ENCODE measurements around the gene CCL22.
"Not testable (repeated sequence)": the region's sequence is repeated elsewhere in the genome, so short reads cannot be mapped to it uniquely, and the experiment has no call there.

CCL22 gene, protein sequence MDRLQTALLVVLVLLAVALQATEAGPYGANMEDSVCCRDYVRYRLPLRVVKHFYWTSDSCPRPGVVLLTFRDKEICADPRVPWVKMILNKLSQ

DNA sequence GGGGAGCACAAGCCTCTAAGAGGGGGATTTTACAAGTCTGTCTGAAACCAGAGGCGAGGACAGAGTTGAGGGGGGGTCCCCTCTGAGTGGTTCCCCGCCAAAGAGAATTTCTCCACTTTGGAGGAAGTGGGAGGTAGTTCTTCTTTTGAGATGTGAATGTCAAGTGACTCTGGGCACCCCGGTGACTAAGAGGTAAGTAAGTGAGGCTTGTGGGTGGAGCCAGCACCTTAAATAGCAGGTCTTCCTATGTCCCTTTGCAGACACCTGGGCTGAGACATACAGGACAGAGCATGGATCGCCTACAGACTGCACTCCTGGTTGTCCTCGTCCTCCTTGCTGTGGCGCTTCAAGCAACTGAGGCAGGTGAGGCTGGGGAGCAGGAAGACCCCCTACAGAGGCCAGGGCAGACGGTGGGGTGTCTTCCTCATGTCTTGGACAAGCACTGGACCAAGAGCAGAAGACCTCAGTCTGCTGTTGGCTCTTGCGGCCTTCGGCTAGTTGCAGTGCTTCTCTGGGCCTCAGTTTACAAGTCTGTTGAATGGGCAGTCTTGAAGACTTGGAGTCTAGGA is at the start of gene CCL22:
Gene CCL22, plus strand, starts transcription at position 257 of the 569 bp plus-strand sequence. Its CDS starts 34 bp downstream, at position 291.
- no peak for DNase-seq (ENCODE audit: low read depth in 2 of 2)

DNA sequence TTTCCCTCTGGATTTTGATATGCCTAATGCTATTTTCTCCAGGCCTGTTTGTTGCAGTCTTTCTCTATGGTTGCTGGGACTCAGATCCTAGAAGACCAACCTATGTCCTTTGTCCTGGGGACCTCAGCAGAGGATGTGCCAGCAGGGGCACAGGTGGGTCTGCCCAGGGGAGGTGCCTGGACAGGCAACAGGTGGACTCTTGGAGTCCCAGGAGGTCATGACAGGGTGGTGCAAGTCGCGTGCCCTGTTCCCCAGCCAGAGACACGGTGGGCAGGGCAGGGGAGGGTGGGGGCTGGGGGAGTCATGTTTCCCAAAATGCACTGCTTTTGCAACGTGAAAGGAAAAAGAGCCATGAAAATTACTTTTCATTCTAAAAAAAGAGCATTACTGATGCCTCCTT is 47.8 kb upstream of the CCL22 start:
- no peak for DNase-seq (ENCODE audit: low read depth in 2 of 2)

DNA sequence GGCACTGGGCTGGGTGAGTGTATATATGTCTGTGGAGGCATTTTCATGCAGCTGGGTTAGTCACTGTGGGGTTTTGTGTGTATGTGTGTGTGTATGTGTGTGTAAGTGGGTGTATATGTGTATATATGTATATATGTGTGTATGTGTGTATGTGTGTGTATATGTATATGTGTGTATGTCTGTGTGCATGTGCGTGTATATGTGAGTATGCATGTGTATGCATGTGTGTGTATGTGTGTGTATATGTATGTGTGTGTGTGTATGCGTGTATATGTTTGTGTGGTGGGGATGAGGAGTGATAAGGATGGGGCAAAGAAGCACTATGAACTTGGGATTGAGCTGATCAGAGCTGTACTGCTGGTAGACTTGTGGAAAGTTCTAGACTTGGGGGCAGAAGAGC is 45.1 kb upstream of the CCL22 start:
- DNase-seq (ENCODE audit: low read depth in 2 of 2) = no peak

DNA sequence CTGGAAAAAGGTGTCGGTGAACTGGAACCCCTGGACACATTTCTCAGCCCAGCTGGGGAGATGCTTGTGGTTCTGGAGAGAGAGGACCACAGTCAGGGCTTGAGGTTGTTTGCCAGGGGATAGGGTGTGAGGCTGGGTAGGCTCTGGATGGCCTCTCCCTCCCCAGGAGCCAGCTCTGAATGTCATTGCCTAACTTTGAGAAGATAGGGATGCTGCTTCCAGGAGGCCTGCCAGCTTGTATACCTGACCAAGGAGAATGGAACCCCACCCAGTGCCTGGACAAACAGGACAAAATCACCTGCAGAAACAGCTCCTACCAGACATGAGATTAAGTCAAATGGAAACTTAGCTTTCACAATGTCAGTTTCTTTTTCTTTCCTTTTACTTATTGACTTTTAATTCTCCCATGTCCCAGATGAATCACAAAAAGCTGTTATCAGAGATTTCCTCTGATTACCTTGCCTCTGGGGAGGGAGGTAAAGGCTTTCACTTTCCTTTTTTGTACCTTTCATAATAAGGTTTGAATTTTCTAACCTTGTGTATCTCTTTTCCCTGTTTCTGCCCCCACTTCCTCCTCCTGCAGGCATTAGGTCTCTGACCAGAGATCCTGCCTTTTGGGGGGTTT is 44.3 kb upstream of the CCL22 start:
- DNase-seq (ENCODE audit: low read depth in 2 of 2) = no peak

DNA sequence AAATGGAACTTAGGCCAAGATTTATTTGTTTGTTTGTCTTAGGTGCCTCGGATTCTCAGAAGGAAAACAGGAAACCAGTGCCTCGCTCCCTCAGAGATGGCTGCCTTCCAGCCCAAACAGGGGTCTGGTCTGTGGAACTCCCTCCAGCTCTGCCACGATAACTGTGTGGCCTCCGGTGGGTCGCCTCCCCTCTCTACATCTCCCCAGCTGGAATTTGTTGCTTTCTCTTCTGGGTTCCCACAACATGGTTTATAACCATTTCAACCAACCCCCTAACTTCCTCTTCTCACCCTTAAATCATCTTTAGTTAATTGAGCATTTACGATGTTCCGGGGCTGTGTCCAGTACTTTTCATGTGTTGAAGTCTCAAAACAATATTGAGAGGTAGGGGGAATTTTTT is 43.2 kb upstream of the CCL22 start:
- DNase-seq (ENCODE audit: low read depth in 2 of 2) = no peak

DNA sequence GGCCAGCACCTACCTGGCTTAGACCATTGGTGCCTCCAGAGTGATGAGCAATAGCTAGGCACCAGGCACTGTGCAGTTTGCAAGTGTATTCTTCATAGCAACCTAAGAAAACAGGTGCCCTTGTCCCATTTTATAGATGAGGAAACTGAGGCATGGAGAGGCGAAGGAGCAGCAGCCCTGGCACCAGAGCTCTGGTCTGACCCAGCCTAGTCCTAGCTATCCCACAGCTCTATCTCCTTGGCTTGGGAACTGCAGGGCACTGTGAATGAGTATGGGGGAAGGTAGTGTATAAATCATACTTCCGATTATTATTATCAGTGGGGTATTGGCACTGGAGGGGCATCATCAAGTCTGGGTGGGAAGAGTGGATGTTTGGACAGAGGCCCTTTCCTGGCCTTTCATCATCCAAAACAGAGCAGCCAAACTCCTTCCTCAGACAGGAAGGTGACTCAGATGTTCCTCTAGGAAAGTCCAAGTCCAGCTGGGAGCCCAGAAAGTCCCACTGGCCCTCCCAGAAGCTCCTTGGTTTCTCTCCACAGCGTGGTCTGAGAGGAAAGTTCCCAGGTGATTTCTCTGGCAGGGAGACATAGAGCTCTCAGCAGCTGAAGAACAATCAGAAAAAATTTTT is 42.1 kb upstream of the CCL22 start:
- no peak for DNase-seq (ENCODE audit: low read depth in 2 of 2)

DNA sequence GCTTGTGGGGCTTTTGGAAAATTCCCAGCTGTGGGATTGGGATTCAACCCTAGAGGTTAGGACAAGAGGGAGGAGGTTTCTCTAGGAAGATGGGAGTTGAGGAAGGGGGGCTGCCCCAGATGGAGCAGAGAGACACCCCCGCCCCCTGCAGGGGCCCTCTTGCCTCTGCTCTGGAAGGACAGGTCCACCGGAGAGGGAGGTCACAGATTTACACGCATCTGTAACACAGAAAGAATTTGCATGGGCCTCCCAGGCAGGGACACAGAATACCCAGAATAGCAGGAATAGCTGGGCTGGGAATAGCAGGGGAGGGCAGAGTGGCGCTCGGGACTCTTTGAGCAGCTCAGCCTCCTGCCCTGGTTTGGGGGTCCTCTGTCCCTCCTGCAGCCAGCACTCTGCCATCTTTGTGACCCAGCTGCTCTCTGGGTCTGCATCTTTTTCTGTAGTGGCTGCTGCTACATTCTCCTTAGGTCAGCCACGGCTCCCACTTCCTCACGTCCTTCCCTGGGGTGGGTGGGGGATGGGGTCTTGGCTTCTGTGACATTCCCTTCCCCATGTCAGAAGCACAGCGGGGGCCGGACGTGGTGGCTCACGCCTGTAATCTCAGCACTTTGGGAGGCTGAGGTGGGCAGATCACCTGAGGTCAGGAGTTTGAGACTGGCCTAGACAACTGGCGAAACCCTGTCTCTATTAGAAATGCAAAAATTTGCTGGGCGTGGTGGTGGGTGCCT is 40.2 kb upstream of the CCL22 start:
- DNase-seq (ENCODE audit: low read depth in 2 of 2) = no peak

DNA sequence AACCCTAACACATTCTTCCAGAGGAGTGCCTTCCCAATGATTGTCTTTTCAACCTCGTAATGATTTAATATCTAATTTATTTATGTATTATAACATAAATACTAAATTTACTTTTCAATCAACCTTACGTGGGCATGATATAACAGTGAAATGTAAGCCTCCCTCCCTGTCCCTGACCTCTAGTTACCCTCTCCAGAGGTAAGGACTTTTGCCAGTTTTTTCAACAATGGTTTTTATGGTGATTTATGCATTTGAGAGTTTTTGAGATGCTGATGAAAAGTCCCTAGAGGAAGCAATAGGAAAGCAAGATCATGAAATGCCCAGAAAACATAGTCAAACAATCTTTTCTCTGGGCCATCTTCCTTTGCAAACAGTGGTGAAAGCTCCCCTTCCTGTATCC is 38.9 kb upstream of the CCL22 start:
- DNase-seq (ENCODE audit: low read depth in 2 of 2) = no peak

DNA sequence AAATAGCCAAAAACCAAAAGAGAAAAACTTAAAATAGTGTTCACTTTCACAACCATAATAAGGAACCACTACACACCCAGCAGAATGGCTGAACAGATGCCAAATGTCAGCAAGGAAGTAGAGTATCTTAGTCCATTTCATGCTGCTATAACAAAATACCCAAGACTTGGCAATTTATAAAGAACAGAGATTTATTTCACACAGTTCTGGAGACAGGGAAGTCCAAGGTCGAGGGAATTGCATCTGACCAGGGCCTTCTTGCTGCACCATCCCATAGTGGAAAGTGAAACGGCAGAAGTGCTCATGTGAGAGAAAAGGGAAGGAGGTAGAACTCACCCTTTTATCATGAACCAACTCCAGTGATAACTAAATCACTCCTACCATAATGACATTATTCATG is 33.8 kb upstream of the CCL22 start:
- DNase-seq (ENCODE audit: low read depth in 2 of 2) = no peak

DNA sequence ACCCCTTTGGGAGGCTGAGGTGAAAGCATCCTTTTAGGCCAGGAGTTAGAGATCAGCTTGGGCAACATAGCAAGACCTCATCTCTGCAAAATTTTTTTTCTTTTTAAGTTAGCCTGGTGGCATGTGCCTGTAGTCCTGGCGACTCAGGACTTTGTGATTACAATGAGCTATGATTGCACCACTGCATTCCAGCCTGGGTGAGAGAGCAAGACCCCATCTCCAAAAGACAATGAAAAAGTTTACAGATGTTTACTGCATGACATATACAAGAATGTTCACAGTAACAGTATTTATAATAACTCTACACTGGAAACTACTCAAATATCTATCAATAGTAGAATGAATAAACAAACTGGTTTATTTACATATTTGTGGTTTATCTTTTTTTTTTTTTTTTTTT is 33.1 kb upstream of the CCL22 start:
- no peak for DNase-seq (ENCODE audit: low read depth in 2 of 2)

DNA sequence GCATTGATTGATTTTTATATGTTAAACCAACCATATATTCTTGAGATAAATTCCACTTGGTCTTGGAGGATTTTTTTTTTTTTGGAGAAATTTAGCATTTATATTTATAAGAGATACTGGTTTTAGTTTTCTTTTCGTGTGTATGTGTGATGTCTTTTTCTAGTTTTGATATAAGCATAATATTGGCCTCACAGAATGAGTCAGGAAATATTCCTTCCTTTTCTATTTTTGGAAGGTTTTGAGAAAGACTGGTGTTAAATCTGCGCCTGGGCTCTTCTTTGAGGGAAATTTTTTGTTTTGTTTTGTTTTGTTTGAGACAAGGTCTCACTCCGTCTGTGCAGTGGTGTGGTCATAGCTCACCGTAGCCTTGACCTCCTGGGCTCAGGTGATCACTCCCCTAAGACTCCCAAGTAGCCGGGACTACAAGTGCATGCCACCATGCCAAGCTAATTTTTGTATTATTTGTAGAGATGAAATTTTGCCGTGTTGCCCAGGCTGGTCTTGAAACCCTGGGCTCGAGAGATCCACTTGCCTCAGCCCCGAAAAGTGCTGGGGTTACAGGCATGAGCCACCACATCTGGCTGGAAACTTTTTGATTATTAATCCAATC is 28.8 kb upstream of the CCL22 start:
- no peak for DNase-seq (ENCODE audit: low read depth in 2 of 2)

DNA sequence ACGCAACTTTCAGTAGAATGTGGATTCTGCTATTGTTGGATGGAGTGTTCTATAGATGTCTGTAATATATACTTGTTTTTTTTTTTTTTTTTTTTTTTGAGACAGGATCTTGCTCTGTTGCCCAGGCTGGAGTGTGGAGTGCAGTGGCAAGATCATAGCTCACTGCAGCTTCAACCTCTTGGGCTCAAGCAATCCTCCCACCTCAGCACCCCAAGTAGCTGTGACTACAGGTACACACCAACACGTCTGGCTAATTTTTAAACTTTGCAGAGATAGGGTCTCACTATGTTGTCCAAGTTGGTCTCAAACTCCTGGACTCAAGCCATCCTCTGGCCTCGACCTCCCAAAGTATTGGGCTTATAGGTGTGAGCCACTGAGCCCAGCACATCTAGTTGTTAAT is 27.2 kb upstream of the CCL22 start:
- no peak for DNase-seq (ENCODE audit: low read depth in 2 of 2)

DNA sequence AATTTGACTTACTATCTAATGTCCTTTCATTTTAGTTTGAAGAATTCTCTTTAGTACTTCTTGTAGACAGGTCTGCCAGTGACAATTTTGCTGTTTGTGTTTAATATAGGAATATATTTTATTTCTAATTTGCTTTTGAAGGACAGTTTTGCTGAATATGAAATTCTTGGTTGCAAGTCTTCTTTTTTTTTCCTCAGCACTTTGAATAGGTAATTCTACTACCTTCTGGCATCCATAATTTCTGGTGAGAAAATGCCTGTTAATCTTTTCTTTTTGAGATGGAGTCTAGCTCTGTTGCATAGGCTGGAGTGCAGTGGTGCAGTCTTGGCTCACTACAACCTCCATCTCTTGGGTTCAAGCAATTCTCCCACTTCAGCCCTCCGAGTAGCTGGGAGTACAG is 25.2 kb upstream of the CCL22 start:
- no peak for DNase-seq (ENCODE audit: low read depth in 2 of 2)

DNA sequence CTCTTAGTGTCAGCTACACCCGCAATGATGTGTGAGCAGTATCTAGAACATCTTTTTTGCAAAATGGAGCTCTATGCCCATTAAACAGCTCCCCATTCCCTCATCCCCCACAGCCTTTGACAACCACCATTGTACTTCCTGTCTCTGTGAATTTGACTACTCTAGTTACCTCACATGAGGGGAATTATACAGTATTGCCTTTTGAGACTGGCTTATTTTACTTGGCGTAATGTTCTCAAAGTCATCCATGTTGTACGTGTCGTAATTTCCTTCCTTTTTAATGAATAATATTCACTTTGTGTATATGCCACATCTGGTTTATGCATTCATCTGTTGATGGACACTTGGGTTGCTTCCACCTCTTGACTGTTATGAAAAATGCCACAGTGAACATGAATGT is 23.2 kb upstream of the CCL22 start:
- DNase-seq (ENCODE audit: low read depth in 2 of 2) = no peak

DNA sequence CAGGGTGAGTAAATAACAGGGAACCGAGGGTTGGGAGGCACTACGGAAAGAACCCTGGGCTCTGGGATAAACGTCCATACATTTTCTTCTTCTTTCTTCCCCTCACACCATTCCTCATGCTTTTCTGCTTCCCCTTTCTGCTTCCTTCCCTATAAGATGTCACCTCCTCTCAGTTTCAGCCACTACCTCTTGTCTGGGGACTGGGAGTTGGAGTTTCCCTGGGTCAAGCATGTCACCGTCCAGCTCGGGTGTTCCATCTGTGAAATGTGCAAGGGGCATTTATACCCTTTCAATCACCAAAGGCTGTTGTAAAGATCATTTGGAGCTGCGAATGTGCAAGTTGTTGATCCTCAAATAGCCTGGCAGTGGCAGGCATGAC is 17.5 kb upstream of the CCL22 start:
- DNase-seq (ENCODE audit: low read depth in 2 of 2) = no peak

DNA sequence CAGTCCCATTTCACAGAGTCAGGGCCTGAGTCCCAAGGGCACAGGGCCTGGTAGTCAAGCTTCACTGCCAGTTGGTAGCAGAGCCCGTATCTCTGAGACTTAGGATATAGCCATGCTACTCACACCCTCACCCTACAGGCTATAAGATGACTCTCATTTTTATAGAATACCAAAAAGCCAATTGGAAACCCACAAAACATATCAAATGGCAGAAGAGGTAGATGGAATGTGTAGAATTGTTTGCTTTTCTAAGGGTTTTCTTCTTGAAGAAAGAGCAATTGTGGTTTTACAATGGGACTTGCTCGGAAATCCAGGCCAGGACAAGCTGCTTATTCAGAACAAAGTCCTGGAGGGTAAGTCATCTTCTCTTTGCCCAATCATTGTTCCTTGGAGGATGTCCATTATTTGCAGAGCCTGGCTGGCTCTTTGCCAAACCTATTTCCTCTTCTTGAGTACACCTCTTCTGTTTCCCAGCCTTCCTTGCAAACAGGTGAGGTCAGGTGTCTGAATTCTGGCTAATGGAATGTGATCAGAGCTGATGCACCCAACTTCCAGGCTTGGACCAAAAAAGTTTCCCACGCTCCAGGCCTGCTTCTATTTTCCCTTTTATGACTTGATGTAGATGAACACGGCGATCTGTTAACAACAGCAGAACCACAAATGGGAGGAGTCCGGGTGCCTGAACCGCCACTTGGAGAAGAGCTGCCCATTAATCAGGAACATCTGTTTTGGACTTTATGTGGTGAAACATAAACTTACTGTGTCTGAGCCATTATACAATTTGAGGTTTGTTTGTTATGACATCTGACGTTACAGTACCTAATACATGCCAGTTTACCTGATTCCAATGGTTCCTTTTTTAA is 16.9 kb upstream of the CCL22 start:
- DNase-seq (ENCODE audit: low read depth in 2 of 2) = no peak

DNA sequence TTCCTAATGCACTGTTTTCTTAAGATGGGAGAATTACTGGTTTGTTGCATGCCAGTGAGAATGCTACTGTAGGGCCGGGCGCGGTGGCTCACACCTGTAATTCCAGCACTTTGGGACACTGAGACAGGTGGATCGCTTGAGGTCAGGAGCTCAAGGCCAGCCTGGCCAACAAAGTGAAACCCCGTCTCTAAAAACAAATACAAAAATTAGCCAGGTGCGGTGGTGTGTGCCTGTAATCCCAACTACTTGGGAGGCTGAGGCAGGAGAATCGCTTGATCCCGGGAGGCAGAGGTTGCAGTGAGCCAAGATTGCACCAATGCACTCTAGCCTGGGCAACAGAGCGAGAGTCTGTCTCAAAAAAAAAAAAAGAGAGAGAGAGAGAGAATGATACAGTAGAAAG is 16.0 kb upstream of the CCL22 start:
- DNase-seq (ENCODE audit: low read depth in 2 of 2) = not testable (repeated sequence)

DNA sequence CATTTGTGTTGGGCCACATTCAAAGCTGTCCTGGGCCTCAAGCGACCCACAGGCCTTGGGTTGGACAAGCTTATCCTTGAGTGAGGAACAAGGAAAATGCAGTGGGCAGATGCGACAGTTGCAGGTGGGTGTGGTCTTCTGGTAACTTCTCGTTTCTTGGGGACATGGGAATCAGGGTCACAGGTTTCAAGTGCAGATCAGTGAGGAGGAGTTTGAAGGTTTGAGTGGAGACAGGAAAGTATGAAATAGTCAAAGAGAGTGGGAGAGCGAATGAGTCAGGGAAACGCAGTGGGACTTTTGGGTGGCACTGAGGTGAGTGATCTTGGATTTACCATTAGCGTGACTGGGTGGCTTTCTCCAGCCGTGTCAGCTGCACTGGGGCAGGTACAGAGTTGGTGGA is 15.4 kb upstream of the CCL22 start:
- DNase-seq (ENCODE audit: low read depth in 2 of 2) = no peak

DNA sequence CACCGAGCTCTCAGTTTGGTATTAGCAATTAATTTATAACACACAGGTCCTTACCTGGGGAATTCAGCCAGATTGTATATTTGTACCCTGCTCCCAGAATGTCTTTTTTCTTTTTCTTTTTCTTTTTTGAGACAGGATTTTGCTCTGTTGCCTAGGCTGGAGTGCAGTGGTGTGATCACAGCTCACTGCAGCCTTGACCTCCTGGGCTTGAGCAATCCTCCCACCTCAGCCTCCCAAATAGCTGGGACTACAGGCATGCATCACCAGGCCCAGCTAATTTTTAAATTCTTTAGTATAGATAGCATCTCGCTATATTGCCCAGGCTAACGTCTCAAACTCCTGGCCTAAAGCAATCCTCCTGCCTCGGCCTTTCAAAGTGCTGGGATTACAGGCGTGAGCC is 14.5 kb upstream of the CCL22 start:
- not testable (repeated sequence) for DNase-seq (ENCODE audit: low read depth in 2 of 2)

DNA sequence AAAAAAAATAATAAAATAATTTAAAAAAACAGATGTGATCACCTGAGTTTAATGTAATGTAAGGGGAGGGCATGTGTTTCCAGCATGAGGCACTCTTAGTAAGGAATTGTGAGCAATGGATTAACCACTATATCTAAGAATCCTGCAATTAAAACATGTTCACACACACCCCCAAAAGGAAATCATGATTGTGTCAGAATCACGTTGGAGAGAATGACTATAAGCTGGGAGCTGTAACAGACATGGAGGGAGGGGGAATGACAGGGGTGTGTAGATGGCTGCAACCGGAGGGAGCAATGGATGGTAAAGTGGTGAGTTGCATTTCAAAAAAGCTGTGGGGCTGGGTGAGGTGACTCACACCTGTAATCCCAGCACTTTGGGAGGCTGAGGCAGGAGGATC is 13.6 kb upstream of the CCL22 start:
- DNase-seq (ENCODE audit: low read depth in 2 of 2) = no peak

DNA sequence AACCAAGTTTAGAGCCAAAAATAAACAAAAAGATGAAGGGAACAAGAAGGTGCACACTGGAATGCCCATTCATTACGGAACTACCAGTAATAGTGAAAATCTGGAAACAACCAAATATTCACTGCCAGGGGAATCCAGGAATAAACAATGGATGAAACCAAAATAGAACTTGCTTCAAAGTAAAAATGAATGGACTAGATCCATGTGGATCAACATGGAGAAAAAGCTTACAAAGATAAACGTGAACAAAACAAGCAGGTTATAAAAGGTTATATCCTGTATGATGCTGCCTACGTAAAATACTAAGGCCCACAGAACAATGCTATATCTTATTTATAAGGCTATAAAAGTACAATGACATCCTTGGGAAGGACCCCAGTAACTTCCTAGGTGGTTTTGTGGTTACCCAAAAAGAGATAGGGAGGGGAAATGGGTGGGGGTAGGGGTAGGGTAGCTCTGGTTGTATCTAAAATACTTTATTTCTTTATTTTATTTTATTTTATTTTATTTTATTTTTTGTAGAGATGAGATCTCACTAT is 12.8 kb upstream of the CCL22 start:
- no peak for DNase-seq (ENCODE audit: low read depth in 2 of 2)

All from stimulated activated CD8-positive, alpha-beta memory T cell treated with anti-CD3 and anti-CD28 coated beads, Interleukin-7, amount 100 ng/mL, for 1 hour (primary cell).